Liver (tissue), 9 donors: ENCODE results near the gene FHDC1. TPM values are rescaled to one million over a fixed set of nuclear protein-coding genes. Genes with fewer than 3 reads are reported as not detected.

Experiments
- DNase-seq: peaks from one replicate; pipeline ENCODE4 v3.0.0-alpha.2; 2017; ENCODE audit warnings: low spot score
- H3K27ac ChIP-seq, 2 donors: one replicate each; pipeline ENCODE4 v1.7.0; 2013; ENCODE audit warnings: inconsistent platforms in 2 of 2, low read length in 2 of 2, control low read depth in 1 of 2, low read depth in 1 of 2, mild to moderate bottlenecking in 1 of 2
- H3K27me3 ChIP-seq, 4 donors: one replicate each; pipeline versions ENCODE4 v1.6.1 to v1.7.0; 2013; ENCODE audit warnings: low read length in 3 of 4, inconsistent platforms in 1 of 4, mild to moderate bottlenecking in 1 of 4, moderate library complexity in 1 of 4; ENCODE audit not compliant: control insufficient read depth in 4 of 4, insufficient read depth in 4 of 4
- H3K36me3 ChIP-seq, 4 donors: one replicate each; pipeline versions ENCODE4 v1.6.1 to v1.7.0; 2013; ENCODE audit warnings: low read length in 3 of 4, mild to moderate bottlenecking in 3 of 4, low read depth in 1 of 4, moderate library complexity in 1 of 4; ENCODE audit not compliant: control insufficient read depth in 4 of 4, insufficient read depth in 3 of 4
- H3K4me1 ChIP-seq, 4 donors: one replicate each; pipeline versions ENCODE4 v1.6.1 to v1.7.0; 2013; ENCODE audit warnings: low read length in 3 of 4, mild to moderate bottlenecking in 3 of 4, moderate library complexity in 1 of 4; ENCODE audit not compliant: control insufficient read depth in 4 of 4, insufficient read depth in 4 of 4
- H3K4me3 ChIP-seq, 3 donors: one replicate each; pipeline versions ENCODE4 v1.6.1 to v1.7.0; 2013; ENCODE audit warnings: low read length in 3 of 3, control low read depth in 1 of 3, low read depth in 1 of 3, mild to moderate bottlenecking in 1 of 3
- H3K9ac ChIP-seq, 2 donors: one replicate each; pipeline ENCODE4 v1.7.0; 2013; ENCODE audit warnings: low read length in 2 of 2, mild to moderate bottlenecking in 2 of 2, moderate library complexity in 2 of 2, control low read depth in 1 of 2, low read depth in 1 of 2
- H3K9me3 ChIP-seq, 4 donors: one replicate each; pipeline versions ENCODE4 v1.6.1 to v1.7.0; 2013; ENCODE audit warnings: low read length in 3 of 4; ENCODE audit not compliant: control insufficient read depth in 4 of 4
- EGR1 ChIP-seq, 2 donors: IDR thresholded peaks; 2 replicates each; pipeline ENCODE4 v1.6.1; 2016 to 2018; ENCODE audit warnings: antibody characterized with exemption in 2 of 2, low read depth in 2 of 2
- FOXA1 ChIP-seq: IDR thresholded peaks from 2 replicates; pipeline ENCODE4 v1.6.1; 2016; ENCODE audit warnings: antibody characterized with exemption
- HNF4G ChIP-seq: IDR thresholded peaks from 2 replicates; pipeline ENCODE4 v1.6.1; 2016; ENCODE audit warnings: antibody characterized with exemption
- MAX ChIP-seq: IDR thresholded peaks from 2 replicates; pipeline ENCODE4 v1.6.1; 2016; ENCODE audit warnings: antibody characterized with exemption
- NR2F2 ChIP-seq: IDR thresholded peaks from 2 replicates; pipeline ENCODE4 v1.6.1; 2016; ENCODE audit warnings: antibody characterized with exemption
- RAD21 ChIP-seq, 2 donors: IDR thresholded peaks; 2 replicates each; pipeline ENCODE4 v1.6.1; 2016; ENCODE audit warnings: antibody characterized with exemption in 2 of 2, mild to moderate bottlenecking in 2 of 2
- RXRA ChIP-seq, 2 donors: IDR thresholded peaks; 2 replicates each; pipeline ENCODE4 v1.6.1; 2017 to 2018; ENCODE audit warnings: antibody characterized with exemption in 2 of 2, mild to moderate bottlenecking in 1 of 2
- SP1 ChIP-seq: IDR thresholded peaks from 2 replicates; pipeline ENCODE4 v1.6.1; 2018; ENCODE audit warnings: antibody characterized with exemption, mild to moderate bottlenecking
- TAF1 ChIP-seq: conservative IDR thresholded peaks from 2 replicates; pipeline ENCODE4 v1.6.1; 2016; ENCODE audit warnings: antibody characterized with exemption, mild to moderate bottlenecking
- YY1 ChIP-seq: IDR thresholded peaks from 2 replicates; pipeline ENCODE4 v1.6.1; 2016; ENCODE audit warnings: antibody characterized with exemption, mild to moderate bottlenecking
- WGBS: extraction: QIAGEN DNeasy Blood & Tissue Kit; methylation state at CpG from one replicate; pipeline ENCODE4 v1.1.7; 2013; 5-methylcytosine and 5-hydroxymethylcytosine counted together
- polyA plus RNA-seq, 2 donors: library from polyadenylated mRNA; stranded (reverse) in 1 of 2; unstranded in 1 of 2; fragments of 200-250 nt in 1 of 2; fragments of >200 nt in 1 of 2; fragmentation: Nextera tagmentation in 1 of 2; extraction: Ambion mirVana in 1 of 2; gene quantifications; one replicate each; pipeline versions ENCODE4 v1.2.1 to v1.2.3, GENCODE V29; 2013 to 2015
- total RNA-seq, 2 donors: library from RNA; depleted of rRNA; stranded (reverse); fragments of >200 nt; gene quantifications; one replicate each; pipeline ENCODE4 v1.2.3, GENCODE V29; 2014
- TF ChIP-seq, protein P1 (sequence below): IDR thresholded peaks from 2 replicates; pipeline ENCODE4 v1.6.1; 2016; ENCODE audit warnings: antibody characterized with exemption, mild to moderate bottlenecking
- donor health status: healthy.
- donor health status: healthy.
- donor health status: healthy.
- donor health status: healthy.
- donor health status: healthy.

The FHDC1 gene
- total and polyA plus RNA-seq, 4 donors, result 0.06 to 33.0 (median 0.11) TPM

- DNase-seq, result no peak
- Histone ChIP-seq H3K36me3 (no peaks in the 10 kb centered on the region), H3K27me3 (no peaks in the 10 kb centered on the region), H3K9ac (no peak overlapping the region), H3K4me1 (no peaks in the 10 kb centered on the region), H3K9me3 (peaks cover 0 to 6% (median 3%) of the 10 kb centered on the region in 4 donors), H3K4me3 (no peak overlapping the region), H3K27ac (no peak overlapping the region)
- TF ChIP-seq FOXA1, result no peak
- TF ChIP-seq EGR1 (IDR thresholded peaks at IDR 0.05; ENCODE audit: low read depth in 2 of 2), result no peak
- WGBS, result 18% methylated on average over 1 of the region's 1 CpG
Measured at GRCh38 chr4:153025406-153025805, 89.3 kb downstream of the FHDC1 start.

DNA sequence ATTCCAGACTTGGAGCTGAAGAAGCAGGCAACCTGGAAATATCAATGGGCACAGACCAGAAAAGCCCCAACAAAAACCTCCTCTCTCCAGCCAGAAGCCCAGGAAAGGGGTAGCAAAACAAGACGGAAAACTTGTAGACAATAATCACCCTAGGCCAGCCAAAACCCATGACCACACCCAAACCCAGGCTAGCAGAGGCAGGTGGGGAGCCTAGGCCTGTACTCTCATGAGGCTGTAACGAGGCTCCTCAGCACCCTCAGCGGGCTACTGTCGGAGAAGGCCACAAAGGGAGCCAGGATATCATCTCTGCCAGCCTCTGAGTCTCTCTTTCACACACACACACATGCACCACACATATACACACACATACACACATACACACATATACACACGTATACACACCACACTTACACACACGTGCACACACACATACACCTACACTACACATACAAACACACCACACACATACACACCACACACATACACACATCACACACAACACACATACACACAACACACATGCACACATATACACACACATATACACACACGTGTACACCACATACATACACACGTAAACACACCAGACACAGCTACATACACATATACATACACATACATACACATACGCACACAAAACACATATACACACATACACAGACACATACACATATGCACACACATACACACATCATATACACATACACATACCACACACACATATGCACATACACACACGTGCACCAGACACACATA is 90.6 kb downstream of the FHDC1 start:
- no peaks in the 10 kb centered on the region for H3K36me3 ChIP-seq
- H3K9ac ChIP-seq, result no peak overlapping the region
- H3K4me3 ChIP-seq, result no peak overlapping the region
- WGBS, result 93% methylated on average over 10 of the region's 10 CpGs
- no peaks in the 10 kb centered on the region for H3K27me3 ChIP-seq
- DNase-seq, result no peak
- peaks cover 0 to 6% (median 3%) of the 10 kb centered on the region in 4 donors for H3K9me3 ChIP-seq
- H3K27ac ChIP-seq, result no peak overlapping the region
- no peak for TF ChIP-seq YY1
- TF ChIP-seq MAX, result no peak
- TF ChIP-seq NR2F2, result no peak
- no peak for TF ChIP-seq TAF1
- TF ChIP-seq, protein P1, sequence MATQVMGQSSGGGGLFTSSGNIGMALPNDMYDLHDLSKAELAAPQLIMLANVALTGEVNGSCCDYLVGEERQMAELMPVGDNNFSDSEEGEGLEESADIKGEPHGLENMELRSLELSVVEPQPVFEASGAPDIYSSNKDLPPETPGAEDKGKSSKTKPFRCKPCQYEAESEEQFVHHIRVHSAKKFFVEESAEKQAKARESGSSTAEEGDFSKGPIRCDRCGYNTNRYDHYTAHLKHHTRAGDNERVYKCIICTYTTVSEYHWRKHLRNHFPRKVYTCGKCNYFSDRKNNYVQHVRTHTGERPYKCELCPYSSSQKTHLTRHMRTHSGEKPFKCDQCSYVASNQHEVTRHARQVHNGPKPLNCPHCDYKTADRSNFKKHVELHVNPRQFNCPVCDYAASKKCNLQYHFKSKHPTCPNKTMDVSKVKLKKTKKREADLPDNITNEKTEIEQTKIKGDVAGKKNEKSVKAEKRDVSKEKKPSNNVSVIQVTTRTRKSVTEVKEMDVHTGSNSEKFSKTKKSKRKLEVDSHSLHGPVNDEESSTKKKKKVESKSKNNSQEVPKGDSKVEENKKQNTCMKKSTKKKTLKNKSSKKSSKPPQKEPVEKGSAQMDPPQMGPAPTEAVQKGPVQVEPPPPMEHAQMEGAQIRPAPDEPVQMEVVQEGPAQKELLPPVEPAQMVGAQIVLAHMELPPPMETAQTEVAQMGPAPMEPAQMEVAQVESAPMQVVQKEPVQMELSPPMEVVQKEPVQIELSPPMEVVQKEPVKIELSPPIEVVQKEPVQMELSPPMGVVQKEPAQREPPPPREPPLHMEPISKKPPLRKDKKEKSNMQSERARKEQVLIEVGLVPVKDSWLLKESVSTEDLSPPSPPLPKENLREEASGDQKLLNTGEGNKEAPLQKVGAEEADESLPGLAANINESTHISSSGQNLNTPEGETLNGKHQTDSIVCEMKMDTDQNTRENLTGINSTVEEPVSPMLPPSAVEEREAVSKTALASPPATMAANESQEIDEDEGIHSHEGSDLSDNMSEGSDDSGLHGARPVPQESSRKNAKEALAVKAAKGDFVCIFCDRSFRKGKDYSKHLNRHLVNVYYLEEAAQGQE, result no peak
- no peak for TF ChIP-seq HNF4G
- no peak for TF ChIP-seq SP1
- no peaks in the 10 kb centered on the region for H3K4me1 ChIP-seq

DNA sequence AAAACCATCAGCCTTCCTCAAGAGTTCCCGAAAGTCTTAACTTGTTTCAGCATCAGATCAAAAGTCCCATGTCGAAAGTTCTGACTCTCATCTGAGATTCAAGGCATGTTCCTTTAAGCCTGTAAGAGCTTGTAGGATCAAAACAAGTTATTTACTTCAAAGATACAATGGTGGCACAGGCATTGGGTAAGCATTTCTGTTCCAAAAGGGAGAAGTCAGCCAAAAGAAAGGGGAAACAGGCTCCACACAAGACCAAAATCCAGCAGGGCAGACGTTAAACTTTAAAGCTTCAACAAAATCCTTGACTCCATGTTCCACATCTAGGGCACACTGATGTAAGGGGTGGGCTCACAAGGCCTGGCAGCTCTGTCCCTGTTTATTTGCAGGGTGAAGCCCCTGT is 91.7 kb downstream of the FHDC1 start:
- Histone ChIP-seq H3K36me3 (no peaks in the 10 kb centered on the region), H3K4me3 (no peak overlapping the region), H3K27ac (no peak overlapping the region), H3K27me3 (no peaks in the 10 kb centered on the region), H3K9ac (no peak overlapping the region), H3K9me3 (peaks cover 0 to 6% (median 3%) of the 10 kb centered on the region in 4 donors), H3K4me1 (no peaks in the 10 kb centered on the region)
- WGBS, result 80% methylated on average over 3 of the region's 3 CpGs
- no peak for DNase-seq
- TF ChIP-seq RAD21 (IDR thresholded peaks at IDR 0.05) (no peak), RXRA (IDR thresholded peaks at IDR 0.05) (no peak), TAF1 (no peak), SP1 (no peak)
- TF ChIP-seq, protein P1, result no peak
